Measurements from ENCODE around the gene SLC12A9.
"Not testable (repeated sequence)": the region's sequence is repeated elsewhere in the genome, so short reads cannot be mapped to it uniquely, and the experiment has no call there.

Gene SLC12A9

DNA sequence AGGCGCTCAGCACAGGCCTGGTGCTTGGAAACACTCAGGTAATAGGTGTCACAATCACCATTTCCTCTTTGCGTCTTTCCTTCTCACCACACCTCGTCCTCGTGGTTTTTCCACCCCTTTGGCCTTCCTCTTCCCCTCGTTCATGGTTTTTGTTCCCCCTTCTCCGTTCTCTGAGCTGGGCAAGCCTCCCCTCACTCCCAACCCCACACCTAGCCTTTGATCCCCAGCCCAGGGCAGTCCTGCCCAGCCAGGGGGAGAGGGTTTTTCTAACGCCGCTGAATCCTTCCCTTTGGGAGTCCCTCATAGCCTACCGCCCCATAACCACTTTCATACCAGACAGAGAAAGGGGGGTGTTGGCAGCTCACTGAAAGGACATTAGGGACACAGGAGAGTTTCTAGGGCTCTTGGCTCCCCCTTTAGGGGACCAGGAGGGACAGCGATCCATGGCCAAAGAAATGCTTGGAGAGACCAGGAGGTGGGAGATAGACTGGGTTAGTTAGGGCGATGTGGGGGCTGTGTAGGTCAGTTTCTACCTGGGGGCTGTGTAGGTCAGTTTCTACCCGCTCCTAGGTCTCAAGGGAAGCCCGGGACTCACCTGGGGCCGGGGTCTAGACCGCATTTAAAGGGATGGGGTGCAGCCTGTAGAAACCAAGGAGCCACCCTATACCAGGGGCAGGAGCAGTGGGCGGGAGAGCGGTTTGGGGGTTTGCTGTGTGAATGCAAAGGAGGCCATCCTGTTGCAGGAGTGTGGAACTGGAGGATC lies 26.6 kb upstream of the SLC12A9 start:
- DNase-seq (ENCODE audit: low read depth) = no peak

DNA sequence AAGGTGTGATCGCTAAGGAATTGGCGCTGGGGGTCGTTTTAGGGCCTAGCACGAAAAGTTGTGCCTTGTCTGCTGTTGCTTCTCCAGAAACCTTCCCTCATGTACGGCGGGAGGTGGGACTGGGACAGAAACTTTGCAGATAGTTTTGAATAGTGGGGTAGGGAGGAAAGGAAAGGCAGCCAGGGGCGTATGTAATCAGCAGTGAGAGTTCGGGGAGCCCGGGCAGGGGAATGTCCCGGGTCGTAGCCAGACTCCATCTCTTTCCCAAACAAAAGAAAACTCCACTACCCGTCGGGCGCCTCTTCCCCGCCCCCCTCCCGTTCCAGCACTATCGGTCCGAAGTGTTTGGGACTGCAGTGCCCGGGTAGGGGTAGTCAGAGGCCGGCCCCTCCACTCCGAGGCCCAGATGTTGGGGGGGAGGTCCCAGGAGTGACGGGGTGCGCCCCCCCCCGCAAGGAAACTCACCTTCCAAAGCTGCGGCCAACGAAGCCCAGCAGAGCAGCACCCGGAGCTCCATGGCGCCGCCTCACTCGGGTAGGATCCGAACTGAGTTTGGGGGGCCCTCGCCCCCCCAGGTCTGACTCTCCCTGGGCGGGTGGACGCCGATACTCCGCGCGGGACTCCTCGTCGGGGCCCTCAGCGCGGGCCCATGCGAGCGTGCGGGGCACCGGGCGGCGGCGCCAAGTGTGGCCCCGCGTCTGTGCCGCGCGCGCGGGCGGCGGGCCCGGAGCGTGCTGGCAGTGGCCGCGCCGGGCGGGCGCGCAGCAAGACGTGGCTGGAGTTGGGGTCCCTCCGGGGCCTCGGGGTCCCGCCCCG lies 25.8 kb upstream of the SLC12A9 start:
- no peak for DNase-seq (ENCODE audit: low read depth)

DNA sequence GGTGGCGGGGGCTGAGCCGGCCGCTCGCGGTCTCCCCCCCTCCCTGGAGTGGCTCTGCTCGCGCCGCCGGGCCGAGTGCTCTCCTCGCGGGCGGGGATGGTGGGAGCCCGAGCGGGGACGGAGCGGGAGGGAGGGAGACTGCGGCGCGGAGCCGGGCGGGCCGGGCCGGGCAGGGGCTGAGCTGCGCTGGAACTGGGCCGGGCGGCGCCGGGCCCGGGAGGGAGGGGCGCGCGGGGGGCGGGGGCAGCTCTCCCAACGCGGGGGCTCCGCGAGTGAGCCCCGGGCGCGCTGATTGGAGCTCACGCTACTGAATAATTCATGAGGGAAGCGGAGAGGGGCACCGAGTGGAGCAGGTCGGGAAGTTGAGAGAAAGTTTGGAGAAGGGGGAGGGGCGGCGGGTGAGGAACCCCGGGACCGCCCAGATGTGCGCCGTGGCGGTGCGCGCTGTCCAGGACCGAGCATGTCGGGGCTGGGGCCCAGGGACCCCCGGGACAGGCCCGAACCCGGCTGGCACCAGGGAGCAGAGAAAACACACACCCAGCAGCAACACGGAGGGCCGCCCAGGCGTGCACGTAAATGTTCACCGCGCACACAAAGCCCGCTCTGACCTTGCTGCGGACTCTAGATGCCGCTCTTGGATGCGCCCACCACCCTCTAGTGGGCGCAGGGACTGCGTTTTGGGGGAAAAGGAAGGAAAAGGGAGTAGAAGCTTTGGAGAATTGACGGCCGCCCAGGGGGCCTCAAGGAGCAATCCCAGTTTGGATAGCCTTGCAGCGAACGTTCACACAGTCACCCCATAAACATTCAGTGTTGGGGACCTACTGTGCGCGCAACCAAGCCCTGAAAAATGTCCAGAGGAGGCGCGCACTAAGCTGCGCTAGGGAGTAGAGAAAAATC lies 24.9 kb upstream of the SLC12A9 start, which contains the start of gene EPHB4:
EPHB4 (minus strand) TSS at position 194 of the 897 bp plus-strand sequence. CDS start 493 bp downstream, outside the sequence.
- DNase-seq (ENCODE audit: low read depth) = no peak

DNA sequence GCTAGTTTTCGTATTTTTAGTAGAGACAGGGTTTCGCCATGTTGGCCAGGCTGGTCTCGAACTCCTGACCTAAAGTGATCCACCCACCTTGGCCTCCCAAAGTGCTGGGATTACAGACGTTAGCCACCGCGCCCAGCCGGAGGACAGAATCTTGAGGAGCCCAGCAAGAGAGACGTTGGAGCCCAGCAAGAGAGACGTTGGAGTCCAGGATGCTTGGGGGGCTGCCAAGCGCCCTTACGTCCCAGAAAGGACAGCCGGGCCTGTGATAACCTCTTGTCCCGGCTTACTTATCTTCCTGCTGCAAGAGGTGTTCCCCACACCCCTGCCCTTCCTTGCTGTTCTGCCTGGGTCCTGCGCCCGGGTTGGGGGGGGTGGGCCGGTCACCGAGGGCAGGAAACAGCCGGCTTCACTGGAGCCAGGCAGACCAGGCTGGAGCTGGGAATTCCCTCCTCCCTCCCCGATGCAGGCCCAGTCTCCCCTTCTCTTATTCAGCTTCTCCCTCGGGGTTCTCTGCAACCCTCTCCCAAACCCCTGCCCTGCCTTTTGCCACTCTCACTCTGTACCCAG lies 23.3 kb upstream of the SLC12A9 start:
- DNase-seq (ENCODE audit: low read depth) = no peak

DNA sequence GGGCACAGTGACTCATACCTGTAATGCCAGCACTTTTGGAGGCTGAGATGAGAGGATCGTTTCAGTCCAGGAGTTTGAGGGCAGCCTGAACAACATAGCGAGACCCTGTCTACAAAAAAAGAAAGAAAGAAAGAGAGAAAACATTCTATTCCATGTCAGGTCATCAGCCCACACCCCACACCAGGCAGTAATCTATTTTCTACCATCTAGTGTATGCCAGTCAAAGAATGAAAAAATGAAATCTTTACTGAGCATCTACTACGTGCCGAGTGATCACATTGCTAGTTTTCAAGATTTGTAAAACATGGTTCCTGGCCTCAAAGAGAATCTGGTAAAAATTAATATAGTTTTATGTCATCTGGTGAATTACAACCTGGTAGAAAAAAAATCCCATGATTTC lies 22.1 kb upstream of the SLC12A9 start:
- DNase-seq (ENCODE audit: low read depth) = no peak

DNA sequence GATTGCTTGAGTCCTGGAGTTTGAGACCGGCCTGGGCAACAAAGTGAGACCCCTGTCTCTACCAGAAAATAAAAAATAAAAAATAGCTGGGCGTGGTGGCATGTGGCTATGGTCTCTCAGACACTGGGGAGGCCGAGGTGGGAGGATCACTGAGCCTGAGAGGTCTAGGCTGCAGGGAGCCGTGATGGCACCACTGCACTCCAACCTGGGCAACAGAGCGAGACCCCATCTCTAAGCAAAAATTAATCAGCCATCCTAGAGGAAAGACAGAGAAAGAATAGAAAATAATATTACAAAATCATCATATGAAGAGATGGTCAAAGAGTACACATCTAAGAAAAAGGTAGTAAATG lies 20.3 kb upstream of the SLC12A9 start:
- DNase-seq (ENCODE audit: low read depth) = no peak

DNA sequence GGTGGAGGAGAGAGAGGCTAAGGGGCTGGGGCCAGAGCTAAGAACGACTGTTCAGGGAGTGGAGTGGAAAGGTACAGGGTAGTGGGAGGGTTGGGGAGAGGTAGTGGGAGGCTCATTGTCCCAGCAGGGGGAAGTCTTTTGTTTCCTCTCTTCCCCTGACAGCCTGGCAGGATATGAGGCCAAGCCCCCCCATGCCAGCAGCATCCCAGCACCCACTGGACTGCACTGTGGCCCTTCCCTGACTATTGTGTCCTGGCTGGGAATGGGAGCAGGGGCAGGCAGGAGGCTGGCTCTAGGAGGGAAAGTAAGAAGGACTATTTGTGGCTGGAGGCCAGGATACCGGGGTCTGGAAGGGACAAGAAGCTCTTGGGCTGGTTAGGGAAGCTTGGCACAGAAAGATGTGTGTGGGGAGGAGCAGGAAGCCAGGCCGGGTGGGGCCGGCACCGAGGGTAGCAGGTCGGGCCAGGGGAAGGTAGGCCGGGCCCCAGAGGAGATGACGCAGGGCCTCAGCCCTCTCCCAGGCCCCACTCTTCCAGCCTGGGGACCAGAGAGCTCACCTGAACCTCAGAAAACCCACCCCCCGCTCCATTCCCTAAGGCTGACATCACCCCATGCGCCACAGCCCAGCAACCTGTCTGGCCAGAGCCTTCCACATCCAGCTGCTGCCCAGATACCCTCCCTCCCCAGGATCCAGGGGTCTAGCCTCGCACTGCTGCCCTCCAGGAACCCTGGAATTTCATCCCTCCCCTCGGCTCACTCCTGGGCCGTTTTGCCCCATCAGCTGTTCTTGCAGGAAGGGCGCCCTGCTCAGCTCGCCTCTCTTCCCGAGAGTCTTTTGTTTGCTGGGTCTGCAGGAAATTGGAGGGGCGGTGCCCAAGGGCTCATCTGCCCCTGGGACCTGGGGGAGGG lies 16.4 kb upstream of the SLC12A9 start:
- no peak for DNase-seq (ENCODE audit: low read depth)

DNA sequence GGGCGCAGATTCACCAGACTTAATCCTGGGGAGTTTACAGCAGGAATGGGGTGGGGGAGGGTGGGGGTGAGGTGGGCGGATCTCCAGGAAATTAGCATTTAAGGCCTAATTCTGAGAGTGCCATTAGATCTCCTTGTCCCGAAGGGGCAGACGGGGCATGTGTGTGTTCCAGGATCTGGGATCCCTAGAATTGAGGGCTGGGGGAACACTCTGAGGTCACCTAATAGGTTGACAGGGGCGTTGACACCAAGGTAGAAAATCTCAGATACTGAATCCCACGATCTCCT lies 15.8 kb upstream of the SLC12A9 start:
- no peak for DNase-seq (ENCODE audit: low read depth)

DNA sequence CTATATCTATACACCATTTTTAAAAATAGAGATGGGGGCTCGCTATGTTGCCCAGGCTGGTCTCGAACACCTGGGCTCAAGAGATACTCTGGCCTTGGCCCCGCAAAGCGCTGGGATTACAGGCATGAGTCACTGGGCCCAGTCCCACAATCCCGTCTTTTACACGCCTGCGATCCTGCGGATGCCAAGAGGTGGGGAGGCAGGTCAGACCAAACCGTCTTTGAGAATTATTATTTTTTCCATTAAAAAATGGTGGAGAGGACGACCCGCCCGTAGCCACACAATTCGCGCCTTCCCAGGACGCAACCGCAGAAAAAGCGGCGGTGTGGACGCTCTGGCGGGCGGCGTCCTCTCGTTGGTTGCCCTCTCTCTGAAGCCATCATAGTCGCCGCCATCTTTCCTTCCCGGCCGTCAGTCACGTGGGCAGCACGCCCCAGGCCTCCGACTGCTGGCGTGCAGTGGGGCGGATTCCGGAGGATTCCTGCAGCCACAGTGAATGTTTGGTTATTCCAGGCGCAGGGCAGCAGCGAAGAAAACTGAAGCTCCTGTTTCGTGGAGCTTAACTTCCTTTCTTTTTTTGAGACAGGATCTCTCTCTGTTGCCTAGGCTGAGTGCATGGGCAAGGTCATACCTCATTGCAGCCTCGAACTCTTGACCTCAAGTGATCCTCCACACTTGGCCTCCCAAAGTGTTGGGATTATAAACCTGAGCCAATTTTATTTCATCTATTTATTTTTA lies 15.2 kb upstream of the SLC12A9 start:
- peak; percentile 55 for DNase-seq (ENCODE audit: low read depth)

DNA sequence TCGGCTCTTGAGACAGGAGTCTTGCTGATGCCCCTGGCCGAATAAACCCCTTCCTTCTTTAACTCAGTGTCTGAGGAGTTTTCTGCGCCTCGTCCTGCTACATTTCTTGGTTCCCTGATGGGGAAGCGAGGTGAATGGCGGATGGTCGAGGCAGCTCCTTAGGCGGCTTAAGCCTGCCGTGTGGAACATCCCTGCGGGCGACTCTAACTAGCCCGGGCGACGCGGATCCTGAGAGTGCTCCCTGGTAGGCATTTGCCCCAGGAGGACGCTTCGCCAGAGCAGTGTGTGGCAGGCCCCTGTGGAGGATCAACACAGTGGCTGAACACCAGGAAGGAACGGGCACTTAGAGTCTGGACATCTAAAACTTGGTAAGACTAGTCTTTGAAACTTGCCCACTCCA lies 13.2 kb upstream of the SLC12A9 start:
- no peak for DNase-seq (ENCODE audit: low read depth)

DNA sequence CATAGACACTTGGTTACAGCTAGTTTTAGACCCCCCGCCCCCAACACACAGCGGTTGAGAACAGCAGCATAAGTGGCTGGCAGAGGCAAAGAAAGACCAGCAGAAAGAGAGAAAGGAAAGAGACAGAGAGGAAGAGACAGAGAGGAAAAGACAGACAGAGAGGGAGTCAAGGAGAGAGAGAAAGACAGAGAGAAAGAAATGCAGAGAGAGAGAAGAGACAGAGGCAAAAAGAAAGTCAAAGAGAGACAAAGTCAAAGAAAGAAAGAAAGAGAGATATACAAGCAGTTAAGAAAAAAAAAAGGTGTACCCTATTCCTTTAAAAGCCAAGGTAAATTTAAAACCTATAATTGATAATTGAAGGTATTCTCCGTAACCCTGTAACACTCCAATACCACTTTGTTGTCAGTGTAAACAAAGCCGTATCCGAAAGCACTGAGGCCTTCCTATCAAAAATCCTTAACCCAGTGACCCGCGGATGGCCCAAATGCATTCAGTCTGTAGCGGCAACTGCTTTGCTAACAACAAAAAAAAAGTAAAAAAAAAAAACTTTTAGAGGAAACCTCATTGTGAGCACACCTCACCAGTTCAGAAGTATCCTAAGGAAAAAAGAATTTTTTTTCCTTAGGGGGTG lies 11.9 kb upstream of the SLC12A9 start:
- no peak for DNase-seq (ENCODE audit: low read depth)

DNA sequence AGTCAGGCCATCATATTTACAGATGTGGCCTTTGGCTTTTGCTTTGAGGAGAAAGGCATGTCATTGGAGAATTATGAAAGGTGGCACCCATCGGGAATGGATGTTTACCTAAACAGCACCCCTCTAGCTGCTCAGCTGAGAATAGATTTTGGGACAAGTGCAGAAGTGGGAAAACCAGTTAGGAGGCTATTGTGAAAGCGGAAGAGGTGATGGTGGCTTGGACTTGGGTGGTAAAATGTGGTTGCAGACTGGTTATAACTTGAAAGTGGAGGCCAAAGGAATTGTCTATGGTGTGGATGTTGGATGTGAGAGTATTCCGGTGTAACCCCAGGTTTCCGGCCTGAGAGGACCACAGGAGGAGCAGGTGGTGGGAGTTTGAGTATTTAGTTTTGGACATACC lies 5.2 kb upstream of the SLC12A9 start:
- DNase-seq (ENCODE audit: low read depth) = no peak

DNA sequence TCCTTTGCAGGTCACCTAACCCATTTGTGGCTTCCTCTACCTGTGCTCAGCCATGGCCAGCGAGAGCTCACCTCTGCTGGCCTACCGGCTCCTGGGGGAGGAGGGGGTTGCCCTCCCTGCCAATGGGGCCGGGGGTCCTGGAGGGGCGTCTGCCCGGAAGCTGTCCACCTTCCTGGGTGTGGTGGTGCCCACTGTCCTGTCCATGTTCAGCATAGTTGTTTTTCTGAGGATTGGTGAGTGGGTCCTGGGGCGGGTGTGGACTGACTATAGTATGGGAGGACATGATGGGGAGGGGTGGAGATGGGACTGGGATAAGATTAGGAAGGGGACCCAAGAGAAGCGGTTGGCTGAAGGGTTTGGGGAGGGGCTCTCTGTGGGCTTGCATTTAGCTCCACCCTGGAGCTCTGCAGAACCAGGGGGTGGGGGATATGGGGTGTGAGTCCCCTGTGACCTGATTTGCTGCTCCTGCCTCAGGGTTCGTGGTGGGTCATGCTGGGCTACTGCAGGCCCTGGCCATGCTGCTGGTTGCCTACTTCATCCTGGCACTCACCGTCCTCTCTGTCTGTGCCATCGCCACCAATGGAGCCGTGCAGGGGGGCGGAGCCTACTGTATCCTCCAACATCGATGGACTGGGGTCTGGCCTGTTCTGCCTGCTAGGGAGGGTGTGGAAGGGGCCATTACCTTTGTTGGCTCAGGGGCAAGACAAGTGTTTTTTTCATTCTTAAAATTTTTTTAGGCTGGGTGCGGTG lies 1.8 kb downstream of the SLC12A9 start:
- DNase-seq (ENCODE audit: low read depth) = no peak

DNA sequence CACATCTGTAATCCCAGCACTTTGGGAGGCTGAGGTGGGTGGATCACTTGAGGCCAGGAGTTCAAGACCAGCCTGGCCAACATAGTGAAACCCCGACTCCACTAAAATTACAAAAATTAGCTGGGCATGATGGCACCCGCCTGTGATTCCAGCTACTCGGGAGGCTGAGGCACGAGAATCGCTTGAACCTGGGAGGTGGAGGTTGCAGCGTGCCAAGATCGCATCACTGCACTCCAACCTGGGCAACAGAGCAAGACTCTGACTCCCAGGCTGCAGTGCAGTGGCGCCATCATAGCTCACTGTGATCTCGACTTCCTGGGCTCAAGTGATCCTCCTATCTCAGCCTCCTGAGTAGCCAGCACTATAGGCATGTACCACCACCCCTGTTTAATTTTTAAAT lies 2.4 kb downstream of the SLC12A9 start:
- DNase-seq (ENCODE audit: low read depth) = not testable (repeated sequence)

DNA sequence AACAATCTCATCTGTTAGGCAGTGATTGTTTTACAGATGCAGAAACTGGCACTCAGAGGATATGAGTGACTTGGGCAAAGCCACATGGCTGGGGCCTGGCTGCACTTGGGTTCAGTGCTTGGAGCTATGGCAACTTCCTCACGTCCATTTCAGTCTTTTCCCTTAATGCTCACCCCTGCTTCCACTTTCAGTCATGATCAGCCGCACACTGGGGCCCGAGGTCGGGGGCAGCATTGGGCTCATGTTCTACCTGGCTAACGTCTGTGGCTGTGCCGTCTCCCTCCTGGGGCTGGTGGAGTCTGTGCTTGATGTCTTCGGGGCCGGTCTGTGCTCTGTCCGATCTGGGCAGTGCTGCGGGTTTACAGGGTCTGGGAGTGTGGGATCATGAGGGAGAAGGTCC lies 3.0 kb downstream of the SLC12A9 start:
- DNase-seq (ENCODE audit: low read depth) = no peak

DNA sequence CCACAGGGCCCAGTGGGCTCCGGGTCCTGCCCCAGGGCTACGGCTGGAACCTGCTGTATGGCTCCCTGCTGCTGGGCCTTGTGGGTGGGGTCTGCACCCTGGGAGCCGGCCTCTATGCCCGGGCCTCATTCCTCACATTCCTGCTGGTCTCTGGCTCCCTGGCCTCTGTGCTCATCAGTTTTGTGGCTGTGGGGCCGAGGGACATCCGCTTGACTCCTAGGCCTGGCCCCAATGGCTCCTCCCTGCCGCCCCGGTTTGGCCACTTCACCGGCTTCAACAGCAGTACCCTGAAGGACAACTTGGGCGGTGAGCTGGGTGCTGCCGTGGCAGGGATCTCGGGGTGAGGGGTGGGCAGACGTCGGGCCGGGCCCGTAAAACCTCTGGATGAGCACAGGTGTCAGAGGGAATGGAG lies 4.4 kb downstream of the SLC12A9 start:
- DNase-seq (ENCODE audit: low read depth) = no peak

DNA sequence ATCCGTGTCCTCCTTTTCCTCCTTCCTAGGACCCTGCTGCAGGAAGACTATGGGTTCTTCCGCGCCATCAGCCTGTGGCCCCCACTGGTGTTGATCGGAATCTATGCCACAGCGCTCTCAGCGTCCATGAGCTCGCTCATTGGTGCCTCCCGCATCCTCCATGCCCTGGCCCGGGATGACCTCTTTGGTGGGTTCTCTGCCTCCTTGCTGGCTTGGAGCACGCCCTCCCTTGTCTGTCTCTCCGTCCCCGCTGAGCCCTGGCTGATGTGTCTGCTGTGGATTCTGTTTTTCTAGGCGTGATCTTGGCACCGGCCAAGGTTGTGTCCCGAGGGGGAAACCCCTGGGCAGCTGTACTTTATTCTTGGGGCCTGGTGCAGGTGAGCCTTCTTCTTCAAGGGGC lies 7.3 kb downstream of the SLC12A9 start:
- no peak for DNase-seq (ENCODE audit: low read depth)

DNA sequence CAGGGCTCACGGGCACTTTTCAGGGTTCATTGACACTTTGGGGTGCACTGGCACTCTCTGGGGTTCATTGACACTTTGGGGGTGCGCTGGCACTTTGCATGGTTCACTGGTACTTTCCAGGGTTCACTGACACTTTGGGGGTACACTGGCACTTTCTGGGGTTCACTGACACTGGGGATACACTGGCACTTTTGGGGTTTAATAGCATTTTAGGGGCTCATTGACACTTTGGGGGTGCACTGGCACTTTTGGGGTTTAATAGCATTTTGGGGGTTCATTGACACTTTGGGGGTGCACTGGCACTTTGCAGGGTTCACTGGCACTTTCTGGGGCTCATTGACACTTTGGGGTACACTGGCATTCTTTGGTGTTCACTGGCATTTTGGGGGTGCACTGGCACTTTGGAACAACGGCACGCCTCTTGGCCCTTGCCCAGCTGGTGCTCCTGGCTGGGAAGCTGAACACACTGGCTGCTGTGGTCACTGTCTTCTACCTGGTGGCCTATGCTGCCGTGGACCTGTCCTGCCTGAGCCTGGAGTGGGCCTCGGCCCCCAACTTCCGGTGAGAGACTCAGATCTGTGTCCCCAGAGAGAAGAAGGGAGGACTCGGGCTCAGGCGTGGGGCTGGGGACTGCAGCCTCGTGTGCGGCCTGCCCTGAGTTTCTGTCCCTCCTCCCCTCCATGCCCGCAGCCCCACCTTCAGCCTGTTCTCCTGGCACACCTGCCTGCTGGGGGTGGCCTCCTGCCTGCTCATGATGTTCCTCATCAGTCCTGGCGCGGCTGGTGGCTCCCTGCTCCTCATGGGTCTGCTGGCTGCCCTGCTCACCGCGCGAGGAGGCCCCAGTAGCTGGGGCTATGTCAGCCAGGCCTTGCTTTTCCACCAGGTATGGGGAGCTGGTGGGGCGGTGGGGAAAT lies 8.4 kb downstream of the SLC12A9 start:
- DNase-seq (ENCODE audit: low read depth) = no peak
